Activated gamma-delta T cell (primary cell): ENCODE results near the gene PPFIA4.

Experiments used
- DNase-seq: peaks from one replicate; lab custom pipeline; 2025; lab: John Stamatoyannopoulos, UW

PPFIA4 gene

DNA sequence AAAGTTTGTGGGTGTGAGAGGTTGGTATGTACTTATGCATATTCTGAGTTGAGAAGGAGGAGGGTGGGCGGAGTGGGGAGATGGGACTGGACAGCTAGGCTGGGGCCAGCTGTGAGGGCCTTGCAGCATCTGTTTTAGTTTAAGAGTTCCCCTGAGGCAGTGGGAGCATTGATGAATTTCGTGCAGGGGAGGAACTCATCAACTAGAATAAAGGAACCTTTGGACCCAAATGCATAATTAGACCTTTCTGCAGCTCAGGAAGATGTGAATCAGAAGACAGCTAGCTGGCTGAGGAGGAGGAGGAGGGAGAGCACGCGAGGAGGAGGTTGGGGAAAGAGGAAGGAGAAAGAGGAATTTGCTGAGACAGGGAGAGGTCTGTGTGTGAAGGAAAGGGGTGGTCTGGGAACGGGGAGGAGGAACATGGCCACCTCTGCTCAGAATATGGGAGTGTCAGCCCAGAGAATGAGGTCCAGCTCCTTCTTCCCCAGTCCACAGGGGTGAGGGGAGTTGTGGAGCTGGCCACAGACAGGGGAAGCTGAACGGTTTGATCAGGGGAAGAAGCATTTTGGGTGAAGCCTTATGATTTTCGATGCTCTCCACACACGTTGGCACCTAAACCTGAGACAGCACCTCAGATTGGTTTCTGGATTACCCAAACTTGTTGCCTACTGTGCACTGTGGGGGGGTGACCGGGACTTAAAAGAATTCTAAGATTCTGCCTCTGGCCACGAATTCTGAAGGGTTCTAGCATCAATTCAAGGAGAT is 31.8 kb downstream of the PPFIA4 start:
- DNase-seq = no peak

DNA sequence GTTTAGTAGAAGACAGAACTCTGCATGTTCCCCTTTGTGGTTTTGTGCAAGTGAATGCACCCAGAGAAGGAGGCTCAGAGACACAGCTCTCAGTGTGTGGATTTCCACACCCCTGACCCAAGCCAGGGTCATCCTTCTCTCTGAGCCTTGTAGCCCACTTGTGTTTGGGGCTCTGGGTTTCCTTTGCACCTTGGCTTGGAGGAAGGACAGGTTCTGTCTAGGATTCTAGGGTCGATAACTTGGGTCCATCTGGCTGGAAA is 32.3 kb downstream of the PPFIA4 start:
- DNase-seq = no peak

GRCh38 chr1:203059485-203059884 is 33.2 kb downstream of the PPFIA4 start:
- DNase-seq = no peak

- no peak for DNase-seq
These were observed 33.8 kb downstream of the PPFIA4 start for GRCh38 chr1:203060115-203060514.

DNA sequence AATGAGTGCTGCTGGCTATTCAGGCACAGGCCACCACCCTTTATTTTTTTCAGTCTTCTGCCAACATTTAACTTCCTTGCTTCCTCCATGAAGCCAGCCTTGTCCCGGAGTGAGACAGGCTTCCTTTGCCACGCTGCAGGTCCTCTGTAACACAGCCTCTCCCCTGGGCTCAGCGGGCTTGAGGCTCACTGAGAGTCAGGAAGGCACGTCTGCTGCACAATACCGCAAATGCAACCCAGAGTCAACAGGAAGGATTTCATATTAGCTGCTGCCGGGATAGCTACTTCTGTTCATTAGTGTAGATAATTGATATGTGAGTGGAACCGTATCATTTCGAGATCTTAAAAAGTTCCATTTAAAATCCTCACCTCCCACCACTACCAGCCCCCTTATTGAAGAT is 37.0 kb downstream of the PPFIA4 start:
- DNase-seq = no peak

- no peak for DNase-seq
These were observed 38.9 kb downstream of the PPFIA4 start for GRCh38 chr1:203065191-203065590.

GRCh38 chr1:203065986-203066385 is 39.7 kb downstream of the PPFIA4 start:
- DNase-seq = no peak

DNA sequence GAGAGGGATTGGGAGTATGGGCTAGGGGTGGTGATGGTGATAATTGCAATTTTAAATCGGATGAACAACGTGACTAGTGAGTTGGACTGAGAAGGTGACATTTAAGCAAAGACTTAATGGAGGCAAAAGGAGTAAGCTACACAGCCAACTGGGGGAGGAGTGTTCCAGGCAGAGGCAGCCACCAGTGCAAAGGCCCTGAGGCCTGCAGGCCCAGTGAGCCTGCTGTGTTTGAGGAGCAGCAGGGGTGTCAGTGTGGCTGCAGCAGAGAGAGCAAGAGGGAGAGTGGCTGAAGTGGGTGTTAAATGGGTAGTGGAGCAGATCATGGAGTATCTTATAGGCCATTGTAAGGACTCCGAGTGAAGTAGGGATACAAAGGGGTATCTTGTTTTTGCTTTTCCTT is 40.7 kb downstream of the PPFIA4 start:
- no peak for DNase-seq

GRCh38 chr1:203069030-203069747 is 42.9 kb downstream of the PPFIA4 start:
- no peak for DNase-seq

DNA sequence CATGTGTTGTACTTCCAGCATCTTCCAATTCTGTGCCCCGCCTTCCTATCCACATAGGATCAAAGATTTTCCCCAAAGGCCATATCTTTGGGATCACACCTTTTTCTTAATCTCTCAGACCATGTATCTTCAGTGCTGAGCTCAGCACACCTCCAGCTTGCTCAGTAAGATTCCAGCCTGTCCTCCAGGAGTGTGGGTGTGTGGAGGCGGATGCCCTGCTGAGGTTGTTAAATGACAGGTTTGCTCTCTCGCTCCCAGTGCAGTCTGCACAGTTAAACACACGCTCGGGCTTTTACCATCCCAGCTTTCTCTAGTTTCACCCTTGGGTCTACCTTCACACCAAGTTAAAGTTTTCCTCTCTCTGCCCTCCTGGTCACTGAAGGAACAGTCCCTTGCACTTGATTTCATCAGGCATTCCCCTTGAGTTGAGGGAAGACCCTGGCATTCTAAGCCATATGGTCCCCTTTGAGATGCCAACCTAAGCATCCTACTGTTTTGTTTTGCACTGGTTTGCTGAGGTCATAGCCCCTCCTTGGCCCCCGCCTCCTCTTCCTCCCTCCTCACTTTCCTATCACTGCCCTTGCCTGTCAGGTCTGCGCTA is 45.8 kb downstream of the PPFIA4 start:
- DNase-seq = no peak

DNA sequence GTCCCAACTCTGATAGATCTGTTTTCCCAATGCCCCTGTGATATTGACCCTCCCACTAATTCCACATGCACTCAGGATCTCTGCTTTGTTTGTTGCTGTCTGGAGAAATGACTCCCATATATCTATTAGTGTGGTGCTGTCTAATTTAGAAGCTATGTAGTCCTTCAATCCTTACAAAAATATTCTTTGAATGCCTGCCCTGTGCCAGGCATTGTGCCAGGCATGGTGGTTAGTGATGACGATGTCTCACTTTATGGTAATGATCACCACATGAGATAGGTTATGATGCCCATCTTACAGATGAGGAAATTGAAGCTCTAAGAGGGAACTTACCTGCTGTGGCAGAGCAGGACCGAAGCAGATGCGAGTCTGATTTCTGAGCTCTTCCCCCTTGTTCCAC is 46.6 kb downstream of the PPFIA4 start:
- no peak for DNase-seq

DNA sequence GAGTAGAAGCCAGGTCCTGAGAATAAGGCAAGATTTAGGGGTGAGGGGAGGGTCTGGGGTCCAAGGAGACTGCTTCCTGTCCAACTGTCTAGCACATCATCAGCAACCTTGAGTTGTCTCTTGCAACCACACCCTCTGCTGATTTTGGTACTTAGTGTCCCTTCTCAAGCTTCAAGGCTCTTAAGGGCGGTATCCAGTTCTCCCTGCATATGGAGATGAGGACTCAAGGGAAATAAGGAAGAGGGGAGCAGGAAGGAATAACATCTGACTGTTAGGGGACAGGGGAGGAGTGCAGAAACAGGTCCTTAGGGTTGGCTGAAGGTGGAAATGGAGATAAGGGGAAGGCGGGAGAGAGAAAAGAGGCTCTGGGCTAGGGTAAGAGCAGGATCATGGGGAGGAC is 47.2 kb downstream of the PPFIA4 start:
- DNase-seq = no peak

GRCh38 chr1:203074610-203075009 is 48.3 kb downstream of the PPFIA4 start:
- no peak for DNase-seq

GRCh38 chr1:203075236-203076030 is 49.1 kb downstream of the PPFIA4 start:
- no peak for DNase-seq

DNA sequence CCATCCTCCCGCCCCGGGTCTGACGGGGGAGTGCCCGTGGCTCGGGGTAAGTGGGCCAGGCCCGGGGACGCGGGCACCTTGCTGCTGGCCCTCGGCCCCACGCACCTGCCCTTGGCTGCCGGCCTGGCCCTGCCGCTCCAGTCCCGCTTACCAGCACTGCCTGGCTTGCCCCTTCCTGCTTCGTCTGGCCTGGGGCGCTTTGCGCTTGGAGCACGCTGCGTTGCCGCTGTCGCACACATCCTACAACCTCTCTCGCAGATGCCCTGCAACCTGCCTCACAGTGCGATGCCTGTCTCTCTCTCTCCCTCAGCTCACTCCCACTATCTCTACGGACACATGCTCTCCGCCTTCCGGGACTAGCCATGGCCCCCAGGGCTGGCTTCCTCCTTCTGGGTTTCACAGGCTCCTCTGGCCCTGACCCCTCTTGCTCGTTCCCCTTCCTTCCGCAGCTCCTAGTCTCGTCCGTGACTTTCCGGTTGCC is 49.8 kb downstream of the PPFIA4 start:
- DNase-seq = no peak

DNA sequence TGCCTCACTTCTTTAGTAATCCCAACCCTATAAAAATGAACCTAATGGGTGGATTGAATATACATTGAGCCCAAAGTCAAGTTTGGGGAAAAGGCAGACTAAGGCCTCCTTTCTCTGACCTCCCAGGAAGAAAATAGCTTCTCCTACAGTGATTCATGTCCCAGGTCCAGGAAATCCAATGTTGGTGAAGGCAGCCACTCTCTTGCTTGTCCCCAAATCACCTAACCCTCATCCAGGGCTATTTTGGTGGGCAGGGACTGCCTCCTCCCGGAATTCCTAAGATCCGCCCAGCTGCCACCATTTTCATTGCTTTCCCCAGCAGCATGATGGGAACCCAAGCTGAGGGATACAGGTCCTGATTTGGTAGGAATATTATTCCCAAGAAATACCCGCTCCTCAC is 51.1 kb downstream of the PPFIA4 start:
- DNase-seq = no peak

- no peak for DNase-seq
These were observed 51.7 kb downstream of the PPFIA4 start for GRCh38 chr1:203077956-203078355.

DNA sequence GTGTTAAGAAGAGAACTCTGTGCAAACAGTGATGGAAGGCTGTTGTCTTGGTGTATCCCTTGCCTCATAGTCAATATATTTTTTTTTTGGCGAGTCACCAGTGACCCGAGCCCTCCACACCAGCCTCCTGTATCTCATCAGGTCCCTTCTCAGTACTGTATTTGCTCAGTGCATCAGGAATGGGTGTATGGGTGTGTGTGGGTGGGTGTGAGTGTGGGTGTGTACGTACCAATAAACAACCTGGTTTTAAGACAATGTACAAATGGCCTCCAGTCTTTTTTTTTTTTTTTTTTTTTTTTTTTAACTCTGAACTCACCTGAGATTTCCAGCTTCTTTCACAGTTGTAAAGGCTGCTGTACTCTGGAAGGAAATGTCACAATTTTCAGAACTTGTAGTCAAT is 52.2 kb downstream of the PPFIA4 start:
- DNase-seq = no peak

- DNase-seq = no peak
These were observed 54.2 kb downstream of the PPFIA4 start for GRCh38 chr1:203080456-203080855.

- no peak for DNase-seq
These were observed 55.4 kb downstream of the PPFIA4 start for GRCh38 chr1:203081465-203082230.

GRCh38 chr1:203082231-203082505 is 55.9 kb downstream of the PPFIA4 start:
- no peak for DNase-seq
